Germinal center (tissue), 1 donor: ENCODE results near the gene PRKCD.
A peak's percentile ranks its signal among the peaks of the same experiment; 100 is the strongest.

Source experiments
- DNase-seq: peaks from one replicate; pipeline ENCODE4 v3.0.0; 2012; ENCODE audit warnings: mixed read lengths, low spot score

Gene PRKCD

DNA sequence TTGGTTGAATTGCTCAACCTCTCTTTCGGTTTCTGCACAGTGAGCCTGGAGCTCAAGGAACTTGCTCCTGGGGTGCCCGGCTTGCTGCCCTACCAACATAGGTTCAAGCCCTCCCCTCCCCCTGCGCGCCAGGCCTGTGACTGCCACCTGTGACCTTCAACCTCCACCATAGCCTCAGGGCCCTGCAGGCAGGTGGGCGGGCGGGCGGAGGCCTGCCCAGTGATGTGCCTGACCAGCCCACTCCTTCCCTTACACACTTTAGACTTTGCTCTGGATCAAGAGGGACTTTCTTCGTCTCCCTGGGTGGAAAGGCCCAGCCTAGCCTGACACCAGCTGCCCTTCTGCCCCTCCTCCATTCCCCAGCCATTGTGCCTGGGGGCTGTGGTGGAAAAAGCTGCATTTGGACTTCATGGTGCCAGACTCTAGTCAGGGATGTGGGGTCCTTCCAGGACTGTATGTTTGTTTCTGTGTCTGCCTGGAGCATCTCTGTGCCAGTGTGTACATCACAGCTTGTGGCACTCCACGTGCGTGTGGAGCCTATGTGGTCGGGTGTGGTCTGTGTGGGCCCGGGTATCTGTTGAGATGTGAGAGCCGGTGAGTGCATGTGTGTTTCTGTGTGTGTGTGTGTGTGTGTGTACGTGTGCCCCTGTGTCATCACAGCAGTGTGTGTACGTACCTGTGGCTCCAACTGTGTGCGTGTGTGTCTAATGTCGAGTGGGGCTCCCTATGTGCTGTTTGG, 9.5 kb downstream of the PRKCD start:
- peak; percentile 70 for DNase-seq

GRCh38 chr3:53171064-53171418, 10.0 kb downstream of the PRKCD start:
- DNase-seq: no peak

- peak; percentile 60 for DNase-seq
Measured at GRCh38 chr3:53171827-53172505, 11.0 kb downstream of the PRKCD start.

DNA sequence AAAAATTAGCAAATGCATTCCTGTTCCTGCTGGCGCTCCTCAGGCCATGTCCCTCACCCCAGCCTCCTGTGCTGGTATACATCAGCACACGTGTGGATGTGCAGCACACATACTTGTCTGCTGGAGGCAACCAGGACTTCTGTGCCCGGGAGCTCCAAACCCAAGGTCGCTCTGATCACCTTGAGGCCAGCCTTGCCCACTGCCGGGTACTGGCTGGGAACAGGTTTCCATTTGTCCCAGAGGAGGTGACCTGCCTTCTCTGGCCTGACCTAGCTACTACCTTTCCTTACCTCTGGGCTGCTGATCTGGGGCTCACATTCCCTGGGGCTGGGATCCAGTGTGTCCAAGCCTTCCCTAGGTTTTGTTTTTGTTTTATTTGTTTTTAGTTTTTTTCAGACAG, 12.1 kb downstream of the PRKCD start:
- DNase-seq: no peak

GRCh38 chr3:53174346-53175250, 13.6 kb downstream of the PRKCD start:
- peak; percentile 73 for DNase-seq

DNA sequence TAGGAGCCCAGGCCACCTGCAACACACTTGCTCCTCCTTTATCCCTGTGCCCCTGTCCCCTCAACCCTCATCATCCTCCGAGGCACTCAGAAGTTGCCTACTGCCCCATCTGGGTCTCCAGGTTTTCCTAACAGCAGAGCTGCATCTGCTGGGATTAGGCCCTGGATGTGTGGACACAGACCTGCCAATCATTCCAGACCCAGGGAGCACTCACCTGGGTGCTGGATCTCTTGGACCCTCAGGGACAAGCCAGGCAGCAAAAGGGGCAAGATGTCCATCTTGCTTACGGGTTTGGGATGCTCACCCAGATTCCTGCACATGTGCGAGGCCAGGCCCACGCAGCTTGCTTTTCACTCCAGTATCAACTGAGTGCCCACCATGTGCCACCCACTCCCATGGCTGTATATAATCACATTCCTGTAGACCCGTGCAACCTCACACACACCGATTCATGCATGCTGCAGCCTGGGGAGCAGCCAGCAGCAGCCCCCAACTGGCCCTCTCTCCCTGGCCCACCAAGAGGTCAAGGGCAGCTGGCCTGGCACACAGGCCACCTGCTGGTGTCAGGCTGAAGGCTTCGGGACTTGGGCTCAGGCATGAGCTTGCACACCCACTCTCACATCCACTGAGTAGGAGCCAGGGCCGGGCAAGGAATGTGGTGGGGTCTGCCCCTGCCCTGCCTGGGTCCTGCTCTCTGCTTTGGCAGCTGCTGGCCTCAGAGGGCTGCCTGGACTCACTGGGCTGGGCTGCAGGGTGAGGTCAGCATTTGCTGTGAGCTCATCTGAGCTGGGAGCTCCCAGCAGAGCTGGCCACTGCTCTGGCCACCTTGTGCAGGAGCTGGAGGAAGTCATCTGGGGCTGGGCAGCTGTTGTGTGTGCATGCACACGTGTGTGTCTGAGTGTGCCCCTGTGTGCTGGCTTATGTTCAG, 14.9 kb downstream of the PRKCD start:
- no peak for DNase-seq

DNA sequence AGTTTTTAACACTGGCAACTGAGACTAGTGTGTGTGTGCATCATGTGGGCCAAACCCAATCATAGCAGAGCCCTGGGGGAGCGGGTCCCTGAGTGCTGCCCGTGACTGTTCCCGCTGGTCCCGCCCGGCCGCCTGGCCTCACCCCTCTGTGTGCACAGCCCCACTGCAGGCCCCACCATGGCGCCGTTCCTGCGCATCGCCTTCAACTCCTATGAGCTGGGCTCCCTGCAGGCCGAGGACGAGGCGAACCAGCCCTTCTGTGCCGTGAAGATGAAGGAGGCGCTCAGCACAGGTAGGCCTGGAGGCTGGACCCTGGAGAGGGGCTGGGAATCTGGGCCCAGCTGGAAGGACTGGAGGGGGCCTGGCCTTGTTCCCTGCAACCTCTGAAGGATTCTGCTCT, 17.2 kb downstream of the PRKCD start:
- DNase-seq: no peak

- DNase-seq: no peak
Measured at GRCh38 chr3:53179580-53179979, 18.6 kb downstream of the PRKCD start.

GRCh38 chr3:53180305-53181023, 19.5 kb downstream of the PRKCD start:
- peak; percentile 82 for DNase-seq

GRCh38 chr3:53181024-53181371, 20.0 kb downstream of the PRKCD start:
- DNase-seq: no peak

- DNase-seq: no peak
Measured at GRCh38 chr3:53181528-53181927, 20.5 kb downstream of the PRKCD start.

- no peak for DNase-seq
Measured at GRCh38 chr3:53182764-53183355, 21.9 kb downstream of the PRKCD start.

GRCh38 chr3:53183514-53183913, 22.5 kb downstream of the PRKCD start:
- DNase-seq: no peak

- DNase-seq: no peak
Measured at GRCh38 chr3:53184701-53185100, 23.7 kb downstream of the PRKCD start.

- DNase-seq: no peak
Measured at GRCh38 chr3:53185761-53186465, 24.9 kb downstream of the PRKCD start.

DNA sequence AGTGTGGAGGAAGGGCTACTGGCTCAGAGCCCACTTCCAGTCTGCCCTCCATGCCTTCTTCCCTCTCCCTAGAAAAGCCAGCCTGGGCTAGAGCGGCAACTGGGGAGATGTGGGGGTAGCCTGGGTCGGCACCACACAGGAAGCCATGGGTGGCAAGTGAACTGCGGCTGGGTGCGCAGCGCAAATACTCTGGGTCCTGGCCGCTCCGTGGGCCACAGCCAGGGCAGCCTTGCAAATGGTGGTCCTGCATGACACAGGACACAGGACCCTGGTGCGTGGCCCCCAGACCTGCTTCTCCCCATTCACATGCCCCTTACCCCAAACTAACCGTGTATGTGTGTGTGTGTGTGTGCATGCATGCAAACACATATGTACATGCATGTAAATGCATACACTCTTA, 25.7 kb downstream of the PRKCD start:
- no peak for DNase-seq

DNA sequence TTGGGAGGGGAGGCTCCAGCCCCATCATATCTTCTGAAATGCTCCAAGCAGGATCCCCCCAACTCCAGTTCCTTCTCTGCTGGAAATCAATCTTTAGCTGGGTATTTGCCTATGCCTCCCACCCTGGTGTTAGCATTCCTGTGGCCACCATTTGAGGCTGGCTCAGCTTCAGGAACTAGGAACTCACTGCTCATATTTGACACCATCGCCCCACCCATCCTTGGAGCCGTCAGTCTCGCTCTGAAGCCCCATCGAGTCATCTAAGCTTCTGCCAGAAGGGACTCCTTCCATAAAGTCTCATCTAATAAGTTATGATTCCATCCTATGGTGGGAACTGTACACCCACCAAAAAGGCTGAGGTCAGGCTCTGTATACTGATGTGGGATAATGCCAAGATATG, 26.4 kb downstream of the PRKCD start:
- no peak for DNase-seq

DNA sequence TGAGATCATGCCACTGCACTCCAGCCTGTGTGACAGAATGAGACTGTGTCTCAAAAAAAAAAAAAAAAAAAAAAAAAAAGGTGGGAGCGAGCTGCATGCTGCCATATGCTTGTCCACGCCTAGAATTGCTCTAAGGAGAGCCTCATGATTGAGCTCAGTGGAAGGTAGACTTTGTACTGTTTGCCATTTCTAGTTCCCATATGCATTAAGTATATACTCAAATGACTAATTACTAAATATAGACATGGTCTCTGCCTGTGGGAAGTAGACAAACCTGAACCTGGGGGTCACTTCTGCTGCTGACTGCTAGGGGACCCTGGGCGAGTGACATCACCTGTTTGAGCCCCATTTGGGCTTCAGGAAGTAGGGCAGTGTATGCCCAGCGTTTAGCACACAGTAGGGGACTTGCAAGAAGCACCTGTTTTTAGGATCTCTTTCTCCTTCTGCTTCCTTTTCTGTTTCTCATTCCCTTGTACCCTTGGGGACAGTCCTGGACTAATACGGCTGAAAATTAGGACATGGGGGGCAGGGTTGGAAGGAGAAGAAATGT, 27.2 kb downstream of the PRKCD start:
- no peak for DNase-seq

DNA sequence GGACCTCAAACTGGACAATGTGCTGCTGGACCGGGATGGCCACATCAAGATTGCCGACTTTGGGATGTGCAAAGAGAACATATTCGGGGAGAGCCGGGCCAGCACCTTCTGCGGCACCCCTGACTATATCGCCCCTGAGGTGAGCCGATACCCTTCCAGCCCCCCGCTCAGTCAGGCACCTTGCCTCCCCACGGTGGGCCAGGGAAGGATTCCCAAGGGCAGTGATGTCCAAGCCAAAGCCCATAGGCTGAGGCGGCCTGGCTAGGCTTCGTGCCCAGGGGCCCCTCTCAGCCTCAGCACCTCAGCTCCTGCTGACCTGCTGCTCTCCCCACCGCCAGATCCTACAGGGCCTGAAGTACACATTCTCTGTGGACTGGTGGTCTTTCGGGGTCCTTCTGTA, 27.7 kb downstream of the PRKCD start:
- no peak for DNase-seq

DNA sequence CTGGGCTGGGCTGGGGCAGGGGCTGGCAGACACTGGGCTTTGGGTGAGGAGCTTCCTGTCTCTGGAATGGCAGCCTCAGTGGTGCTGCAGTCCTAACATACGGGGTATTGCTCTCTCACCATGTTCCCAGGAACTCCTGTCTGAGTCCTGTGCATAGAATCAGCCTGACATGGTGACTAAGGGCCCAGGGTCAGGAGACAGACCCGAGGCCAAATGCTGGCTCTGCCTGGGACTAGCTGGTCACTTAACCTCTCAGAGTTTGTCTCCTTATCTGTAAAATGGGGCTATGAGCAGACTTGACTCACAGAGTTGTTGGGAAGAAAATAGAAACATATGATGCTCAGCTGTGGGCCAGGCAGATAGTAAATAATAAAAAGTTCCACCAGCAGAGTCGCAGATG, 28.3 kb downstream of the PRKCD start:
- DNase-seq: no peak
